NT2/D1 (cell line): Measurements from ENCODE around the gene PCED1B.

Source experiments
- DNase-seq: peaks from one replicate; pipeline ENCODE4 v3.0.0-alpha.2; 2011; ENCODE audit warnings: low read depth, low spot score
- H3K27me3 ChIP-seq: 2 replicates; pipeline ENCODE4 v1.6.0; 2011; ENCODE audit warnings: mild to moderate bottlenecking; ENCODE audit not compliant: insufficient read length, insufficient read depth
- H3K36me3 ChIP-seq: 2 replicates; pipeline ENCODE4 v1.6.1; 2011; ENCODE audit warnings: mild to moderate bottlenecking, low read length, mixed read lengths; ENCODE audit not compliant: insufficient read depth, insufficient read length
- H3K4me1 ChIP-seq: 2 replicates; pipeline ENCODE4 v1.5.1; 2011; ENCODE audit not compliant: insufficient read depth, insufficient read length
- H3K4me3 ChIP-seq: 2 replicates; pipeline ENCODE4 v1.5.1; 2011; ENCODE audit warnings: low read depth; ENCODE audit not compliant: insufficient read length
- H3K9ac ChIP-seq: 2 replicates; pipeline ENCODE4 v1.6.0; 2011; ENCODE audit warnings: low read depth; ENCODE audit not compliant: insufficient read length
- H3K9me3 ChIP-seq: 2 replicates; pipeline ENCODE4 v1.5.1; 2011; ENCODE audit warnings: mild to moderate bottlenecking, low read length; ENCODE audit not compliant: insufficient read depth
- SUZ12 ChIP-seq: IDR thresholded peaks from 2 replicates; pipeline ENCODE4 v1.6.1; 2011; ENCODE audit not compliant: insufficient read length, insufficient read depth; ENCODE audit errors: extremely low read depth
- YY1 ChIP-seq: IDR thresholded peaks from 2 replicates; pipeline ENCODE4 v1.6.1; 2011; ENCODE audit not compliant: insufficient read length, insufficient read depth
- ZNF274 ChIP-seq: IDR thresholded peaks from 2 replicates; pipeline ENCODE4 v1.6.1; 2011; ENCODE audit warnings: mild to moderate bottlenecking, low read depth, low read length

Gene PCED1B

DNA sequence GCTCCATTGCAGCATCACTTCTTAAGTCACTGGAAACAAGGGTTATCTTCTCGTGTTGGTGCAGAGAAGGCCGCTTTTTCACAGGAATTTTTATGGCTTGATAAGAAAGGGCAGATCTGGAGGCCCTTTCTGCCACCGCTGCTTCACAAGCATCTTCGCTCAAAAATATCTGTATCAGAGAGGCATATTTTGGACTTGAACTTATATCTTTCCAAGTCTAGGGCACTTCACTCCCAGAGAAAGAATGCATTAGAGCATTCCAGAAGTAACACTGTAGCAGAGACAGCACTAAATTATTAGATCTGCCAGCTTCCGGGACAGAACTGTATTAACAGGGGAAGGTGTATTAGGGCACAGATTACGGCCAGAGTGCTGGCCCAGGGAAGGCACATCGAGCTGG lies 152.0 kb downstream of the PCED1B start:
- no peaks in the 10 kb centered on the region for H3K4me1 ChIP-seq
- H3K9ac ChIP-seq = no peak overlapping the region
- H3K36me3 ChIP-seq = peaks cover 16% of the 10 kb centered on the region
- H3K27me3 ChIP-seq = no peaks in the 10 kb centered on the region
- H3K9me3 ChIP-seq = peaks cover 14% of the 10 kb centered on the region; the same call in 1 of the 2 replicates
- no peak overlapping the region for H3K4me3 ChIP-seq
- no peak for TF ChIP-seq SUZ12
- no peak for TF ChIP-seq ZNF274
- no peak for TF ChIP-seq YY1
- no peak for DNase-seq

DNA sequence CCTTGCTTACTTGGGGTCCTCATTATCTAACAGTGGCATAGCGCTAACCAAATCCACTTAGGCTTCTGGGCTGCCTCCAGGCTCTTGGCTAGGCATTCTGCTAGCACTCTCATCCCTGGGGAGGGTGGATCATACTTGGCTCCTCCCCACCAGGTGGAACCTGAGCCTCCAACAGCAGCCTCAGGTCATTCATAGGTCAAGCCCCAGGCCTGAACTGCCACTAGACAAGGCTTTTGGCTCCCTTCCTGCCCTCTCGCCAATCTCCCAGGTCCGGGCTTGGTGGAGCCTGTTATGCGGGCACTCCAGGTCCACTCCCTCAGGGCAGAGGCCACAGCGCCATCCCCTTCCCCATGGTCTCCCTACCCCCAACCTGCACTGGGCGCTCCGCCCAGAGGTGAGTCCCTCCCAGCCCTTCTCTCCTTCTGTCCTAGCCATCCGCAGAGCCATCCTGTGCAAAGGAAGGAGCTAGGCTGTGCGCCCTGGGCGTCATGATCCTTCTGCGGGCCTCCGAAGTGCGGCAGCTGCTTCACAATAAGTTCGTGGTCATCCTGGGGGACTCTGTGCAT lies 155.2 kb downstream of the PCED1B start:
- DNase-seq = no peak
- peaks cover 14% of the 10 kb centered on the region; the same call in 1 of the 2 replicates for H3K9me3 ChIP-seq
- H3K4me3 ChIP-seq = no peak overlapping the region
- H3K36me3 ChIP-seq = peaks cover 16% of the 10 kb centered on the region
- no peaks in the 10 kb centered on the region for H3K4me1 ChIP-seq
- H3K9ac ChIP-seq = no peak overlapping the region
- H3K27me3 ChIP-seq = no peaks in the 10 kb centered on the region
- TF ChIP-seq YY1 (no peak), ZNF274 (no peak)

DNA sequence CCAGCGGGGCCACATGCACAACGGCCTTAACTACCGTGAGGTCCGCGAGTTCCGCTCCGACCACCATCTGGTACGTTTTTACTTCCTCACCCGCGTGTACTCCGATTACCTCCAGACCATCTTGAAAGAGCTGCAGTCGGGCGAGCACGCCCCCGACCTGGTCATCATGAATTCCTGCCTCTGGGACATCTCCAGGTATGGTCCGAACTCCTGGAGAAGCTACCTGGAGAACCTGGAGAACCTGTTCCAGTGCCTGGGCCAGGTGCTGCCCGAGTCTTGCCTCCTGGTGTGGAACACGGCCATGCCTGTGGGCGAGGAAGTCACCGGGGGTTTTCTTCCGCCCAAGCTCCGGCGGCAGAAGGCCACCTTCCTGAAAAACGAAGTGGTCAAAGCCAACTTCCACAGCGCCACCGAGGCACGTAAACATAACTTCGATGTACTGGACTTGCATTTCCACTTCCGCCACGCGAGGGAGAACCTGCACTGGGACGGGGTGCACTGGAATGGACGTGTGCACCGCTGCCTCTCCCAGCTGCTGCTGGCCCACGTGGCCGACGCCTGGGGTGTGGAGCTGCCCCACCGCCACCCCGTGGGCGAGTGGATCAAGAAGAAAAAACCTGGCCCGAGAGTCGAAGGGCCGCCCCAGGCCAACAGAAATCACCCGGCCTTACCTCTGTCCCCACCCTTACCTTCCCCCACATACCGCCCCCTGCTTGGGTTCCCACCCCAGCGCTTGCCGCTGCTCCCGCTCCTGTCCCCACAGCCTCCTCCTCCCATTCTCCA lies 156.0 kb downstream of the PCED1B start:
- TF ChIP-seq SUZ12 = no peak
- H3K4me1 ChIP-seq = no peaks in the 10 kb centered on the region
- H3K4me3 ChIP-seq = no peak overlapping the region
- no peak overlapping the region for H3K9ac ChIP-seq
- DNase-seq = no peak
- no peaks in the 10 kb centered on the region for H3K27me3 ChIP-seq
- peaks cover 14% of the 10 kb centered on the region; the same call in 1 of the 2 replicates for H3K9me3 ChIP-seq
- H3K36me3 ChIP-seq = peaks cover 16% of the 10 kb centered on the region

DNA sequence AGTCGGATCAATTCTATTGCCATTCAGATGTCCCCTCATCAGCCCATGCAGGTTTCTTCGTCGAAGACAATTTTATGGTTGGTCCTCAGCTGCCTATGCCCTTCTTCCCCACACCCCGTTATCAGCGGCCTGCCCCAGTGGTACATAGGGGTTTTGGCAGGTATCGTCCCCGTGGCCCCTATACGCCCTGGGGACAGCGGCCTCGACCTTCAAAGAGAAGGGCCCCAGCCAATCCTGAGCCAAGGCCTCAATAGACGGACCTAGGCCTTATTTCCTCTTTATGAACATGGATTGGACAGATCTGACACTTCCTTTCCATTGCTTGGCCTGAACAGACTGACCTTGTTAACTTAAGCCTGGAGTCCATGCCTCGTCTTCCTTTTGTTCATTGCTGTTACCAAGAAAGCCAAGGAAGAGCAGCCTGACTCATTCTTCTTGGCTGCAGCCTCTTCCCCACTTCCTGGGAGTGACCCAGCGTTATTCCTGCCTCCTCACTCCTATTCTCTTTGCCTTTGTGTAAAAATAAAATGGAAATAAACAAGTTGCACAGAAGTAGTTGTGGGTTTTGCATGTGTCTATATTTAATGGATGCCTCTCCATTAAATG lies 156.8 kb downstream of the PCED1B start:
- Histone ChIP-seq H3K9ac (no peak overlapping the region), H3K36me3 (peaks cover 16% of the 10 kb centered on the region), H3K27me3 (no peaks in the 10 kb centered on the region), H3K9me3 (peaks cover 14% of the 10 kb centered on the region; the same call in 1 of the 2 replicates), H3K4me3 (no peak overlapping the region), H3K4me1 (no peaks in the 10 kb centered on the region)
- TF ChIP-seq YY1 = no peak
- TF ChIP-seq SUZ12 = no peak
- TF ChIP-seq ZNF274 = no peak
- no peak for DNase-seq

DNA sequence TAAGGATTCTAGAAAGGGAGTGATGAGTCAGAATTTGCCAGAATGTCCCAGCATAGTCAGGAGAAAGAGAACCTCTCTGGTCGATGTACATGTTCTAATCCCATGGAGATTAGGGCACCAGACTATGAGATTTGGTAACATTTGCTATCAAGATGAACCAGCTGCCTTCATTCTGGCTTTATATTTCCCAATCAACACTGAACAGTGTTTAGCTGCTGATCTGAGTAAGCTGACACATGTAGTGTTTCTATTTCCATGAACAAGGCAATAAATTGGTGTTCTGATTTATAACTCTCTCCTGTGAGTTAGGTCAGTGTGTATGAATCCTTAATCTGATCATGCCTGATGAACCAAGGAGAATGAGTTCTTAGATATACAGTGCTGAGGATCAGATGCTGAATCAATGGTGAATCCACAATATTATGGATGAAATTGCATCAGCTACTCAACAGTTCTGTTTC lies 158.4 kb downstream of the PCED1B start:
- Histone ChIP-seq H3K36me3 (peaks cover 16% of the 10 kb centered on the region), H3K4me1 (no peaks in the 10 kb centered on the region), H3K27me3 (no peaks in the 10 kb centered on the region), H3K9ac (no peak overlapping the region), H3K9me3 (peaks cover 14% of the 10 kb centered on the region; the same call in 1 of the 2 replicates), H3K4me3 (no peak overlapping the region)
- TF ChIP-seq SUZ12 (no peak), ZNF274 (no peak), YY1 (no peak)
- DNase-seq = no peak

DNA sequence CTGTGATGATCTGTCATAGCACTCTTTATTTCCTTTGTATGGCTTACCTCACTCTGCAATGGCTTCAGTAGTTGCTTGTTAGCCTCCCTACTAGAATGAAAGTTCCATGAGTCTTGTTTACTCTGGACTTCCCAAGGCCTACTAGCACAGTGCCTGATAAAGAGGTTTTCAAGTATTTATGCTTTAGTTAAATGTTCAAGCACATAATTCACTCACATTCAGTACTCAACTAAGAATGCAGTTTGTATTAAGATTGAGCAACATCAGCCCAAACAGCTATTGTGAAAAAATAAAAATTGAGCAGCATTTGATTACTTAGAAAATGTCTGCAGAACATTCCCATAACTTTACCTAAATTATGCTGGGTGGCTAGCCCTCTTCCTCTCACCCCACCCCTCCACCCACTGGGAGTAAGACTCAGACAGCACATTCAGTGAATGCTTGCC lies 159.3 kb downstream of the PCED1B start:
- Histone ChIP-seq H3K27me3 (no peaks in the 10 kb centered on the region), H3K4me1 (no peaks in the 10 kb centered on the region), H3K4me3 (no peak overlapping the region), H3K36me3 (peaks cover 16% of the 10 kb centered on the region), H3K9ac (no peak overlapping the region), H3K9me3 (peaks cover 14% of the 10 kb centered on the region; the same call in 1 of the 2 replicates)
- TF ChIP-seq ZNF274 (no peak), SUZ12 (no peak), YY1 (no peak)
- DNase-seq = no peak

DNA sequence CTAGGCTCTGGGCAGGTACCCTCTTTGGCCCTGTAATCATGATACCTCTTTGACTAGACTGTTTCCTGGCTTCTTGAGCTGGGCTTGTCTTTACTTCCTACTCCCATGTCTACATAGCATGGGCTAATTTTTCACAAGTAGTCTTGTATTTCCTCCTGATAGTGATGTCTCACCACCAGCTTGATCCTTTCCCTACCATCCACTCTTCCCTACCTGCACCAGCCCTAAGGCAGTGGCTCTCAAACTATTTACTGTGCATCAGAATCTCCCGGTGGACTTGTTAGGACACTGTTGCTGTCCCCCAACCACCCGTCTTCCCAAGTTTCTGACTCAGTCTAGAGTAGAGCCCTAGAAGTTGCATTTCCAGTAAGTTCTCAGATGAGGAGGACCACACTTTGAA lies 163.0 kb downstream of the PCED1B start:
- H3K27me3 ChIP-seq = no peaks in the 10 kb centered on the region
- no peak overlapping the region for H3K9ac ChIP-seq
- H3K9me3 ChIP-seq = no peaks in the 10 kb centered on the region
- no peak for TF ChIP-seq SUZ12
- no peak for TF ChIP-seq YY1
- no peak for TF ChIP-seq ZNF274
- H3K4me3 ChIP-seq = no peak overlapping the region
- H3K4me1 ChIP-seq = no peaks in the 10 kb centered on the region
- DNase-seq = no peak
- no peaks in the 10 kb centered on the region for H3K36me3 ChIP-seq
